HG02870 (cell line): ENCODE data around the gene SEC11C.

ENCODE experiments used
- ATAC-seq: cut with Tn5 transposase; IDR thresholded peaks from one replicate; pipeline ENCODE4 v1.9.1; 2021; ENCODE audit warnings: mild to moderate bottlenecking, moderate library complexity; ENCODE audit not compliant: unreplicated experiment

Gene SEC11C

DNA sequence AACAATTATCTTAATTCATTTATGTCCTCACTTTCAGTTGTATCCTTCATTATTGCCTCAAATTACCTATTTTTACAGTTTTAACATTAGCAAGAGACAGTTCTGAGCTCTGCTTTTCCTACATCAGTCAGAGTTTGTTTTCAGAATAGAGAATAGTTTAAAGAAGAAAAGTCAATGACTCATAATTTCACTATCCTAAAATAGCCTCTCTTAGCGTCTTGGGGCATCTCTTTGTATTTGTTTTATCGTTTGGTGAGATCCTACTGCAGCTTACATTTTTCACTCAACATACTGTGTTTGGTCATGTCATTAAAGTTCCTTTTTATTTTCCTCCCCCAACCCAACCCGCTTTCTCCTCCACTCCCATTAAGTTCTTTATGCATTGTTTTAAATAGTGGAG, 3.8 kb downstream of the SEC11C start:
- no peak for ATAC-seq

- no peak for ATAC-seq
Observed at GRCh38 chr18:59144483-59144882, 4.8 kb downstream of the SEC11C start.

DNA sequence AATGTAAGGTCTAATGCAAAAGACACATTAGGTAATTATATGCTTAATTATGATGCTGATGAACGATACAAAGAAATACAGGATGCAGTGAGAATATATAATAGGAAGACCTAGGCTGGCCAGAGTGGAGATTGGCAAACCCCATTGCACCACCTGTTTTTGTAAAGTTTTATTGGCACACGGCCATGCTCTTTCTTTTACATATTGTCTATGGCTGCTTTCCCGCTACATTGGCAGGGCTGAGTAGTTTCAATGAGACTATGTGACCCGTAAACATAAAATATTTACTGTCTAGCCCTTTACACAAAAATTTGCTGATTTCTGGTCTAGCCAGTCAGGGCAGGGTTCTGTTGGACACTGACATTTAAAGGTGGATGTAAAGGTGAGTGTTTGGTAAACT, 5.4 kb downstream of the SEC11C start:
- no peak for ATAC-seq

DNA sequence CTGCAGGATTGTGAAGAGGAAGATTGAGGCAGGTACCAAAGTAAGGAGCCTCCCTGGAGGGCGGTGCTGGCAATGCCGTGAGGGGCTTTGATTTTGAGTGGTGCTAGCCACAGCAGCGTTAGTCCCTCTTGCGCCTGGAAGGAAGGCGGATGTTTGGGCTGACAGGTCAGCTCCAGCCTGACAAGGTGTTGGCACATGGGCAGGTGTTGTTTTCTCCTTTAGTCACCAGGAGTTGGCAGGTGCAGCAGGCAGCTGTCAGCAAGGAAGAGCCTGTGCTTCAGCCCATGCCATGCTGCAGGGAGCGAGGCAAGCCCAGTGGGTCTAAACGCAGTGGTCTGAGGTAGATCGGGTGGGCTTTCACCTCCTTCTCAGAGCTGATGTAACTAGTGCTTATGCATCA, 8.5 kb downstream of the SEC11C start:
- ATAC-seq: no peak

DNA sequence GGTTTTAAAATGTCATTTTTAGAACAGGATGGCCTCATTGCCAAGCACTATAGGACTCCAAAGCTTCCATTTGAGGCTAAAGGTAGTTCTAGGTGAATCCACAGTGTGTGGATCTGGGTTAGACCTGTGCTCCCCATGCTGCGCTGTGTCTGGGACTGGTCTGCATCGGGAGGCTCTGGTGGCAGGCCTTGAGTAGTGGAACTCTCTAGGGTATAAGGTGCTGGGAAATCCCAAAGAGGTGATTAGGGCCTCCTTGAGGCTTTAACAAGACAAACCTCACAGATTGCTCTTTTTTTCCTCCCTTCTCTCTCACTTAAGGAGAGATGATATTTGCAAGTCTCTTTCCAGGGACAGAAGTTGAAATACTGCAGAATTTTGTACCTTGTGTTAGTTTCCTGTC, 9.3 kb downstream of the SEC11C start:
- ATAC-seq: no peak

- ATAC-seq: no peak
Observed at GRCh38 chr18:59149416-59149815, 9.7 kb downstream of the SEC11C start.

- no peak for ATAC-seq
Observed at GRCh38 chr18:59150236-59150635, 10.6 kb downstream of the SEC11C start.

DNA sequence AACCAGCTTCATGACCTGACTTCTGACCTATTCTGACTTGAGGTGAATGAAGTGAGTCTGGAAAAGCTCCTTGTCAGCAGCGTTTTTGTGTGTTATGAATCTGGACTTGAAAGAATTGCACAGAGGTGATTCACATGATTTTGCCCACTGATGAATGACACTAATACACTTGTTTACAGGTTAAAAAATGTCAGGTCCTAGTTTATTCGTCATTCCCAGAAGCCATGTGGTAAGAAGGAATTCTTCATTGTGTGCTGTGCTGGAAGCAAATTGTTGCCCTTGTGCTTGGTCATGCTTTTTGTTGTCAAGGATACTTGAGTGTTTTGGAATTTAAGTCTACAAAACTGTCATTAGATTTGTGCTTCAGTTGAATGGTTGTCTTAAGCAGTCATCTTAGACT, 15.5 kb downstream of the SEC11C start:
- ATAC-seq: no peak

GRCh38 chr18:59156316-59156715, 16.6 kb downstream of the SEC11C start:
- ATAC-seq: no peak

DNA sequence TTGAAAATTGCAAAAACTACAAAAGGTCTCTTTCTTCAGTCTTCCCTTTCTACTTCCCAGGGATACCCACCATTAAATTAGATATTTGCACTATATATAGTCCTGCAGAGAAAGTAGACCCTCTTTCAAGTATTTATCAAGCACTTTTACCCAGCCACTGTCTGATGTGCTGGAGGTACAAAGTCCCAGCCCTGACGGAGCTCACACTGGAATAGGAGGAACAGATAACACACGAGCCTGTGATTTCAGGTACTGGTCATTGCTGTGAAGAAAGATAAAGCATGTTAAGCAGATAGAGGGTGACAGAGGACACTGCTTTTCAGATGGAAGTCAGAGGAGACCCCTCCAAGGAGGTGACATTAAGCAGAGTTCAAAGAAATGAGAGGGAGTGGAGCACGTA, 19.6 kb downstream of the SEC11C start:
- no peak for ATAC-seq

DNA sequence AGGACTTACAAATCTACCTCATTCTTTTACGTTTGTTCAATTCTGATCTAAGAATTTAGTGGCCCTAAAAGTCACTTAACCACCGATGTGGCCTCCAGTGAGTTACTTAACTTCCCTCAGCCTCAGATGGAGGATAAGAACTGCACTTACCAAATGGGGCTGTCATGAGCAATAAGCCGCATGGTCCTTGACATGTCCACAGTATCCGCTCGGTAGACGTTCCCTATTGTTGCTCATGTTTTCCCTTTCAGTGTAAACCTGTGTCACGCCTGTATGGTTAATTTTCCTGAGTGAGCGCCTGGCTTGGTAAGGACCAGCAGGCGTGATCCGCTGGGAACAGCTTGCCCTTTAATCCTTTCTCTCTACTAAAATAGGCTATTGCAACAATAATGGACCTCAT, 20.3 kb downstream of the SEC11C start:
- ATAC-seq: no peak

DNA sequence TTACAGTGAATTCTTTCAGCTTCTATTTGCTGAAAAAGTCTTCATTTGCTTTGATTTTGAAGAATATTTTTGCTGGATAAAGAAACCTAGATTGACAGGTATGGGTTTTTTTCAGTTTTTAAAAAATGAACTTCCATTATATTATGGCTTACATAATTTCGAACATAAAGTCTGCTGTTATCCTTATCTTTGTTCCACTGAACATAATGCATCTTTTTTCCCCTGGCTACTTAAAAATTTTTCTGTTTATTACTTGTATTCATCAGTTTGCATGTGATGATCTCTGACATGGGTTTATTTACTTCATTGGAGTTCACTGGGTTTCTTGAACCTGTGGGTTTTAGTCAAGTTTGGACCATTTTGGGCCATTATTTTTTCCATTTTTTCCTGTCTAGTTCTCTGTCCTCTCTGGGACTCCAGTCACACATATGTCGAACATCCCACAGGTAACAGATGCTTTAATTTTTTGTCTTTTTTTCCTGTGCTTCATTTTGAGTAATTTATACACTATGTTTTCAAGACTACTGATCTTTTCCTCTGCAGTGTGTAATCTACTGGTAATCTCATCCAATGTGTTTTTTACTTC, 33.1 kb downstream of the SEC11C start:
- ATAC-seq: no peak

DNA sequence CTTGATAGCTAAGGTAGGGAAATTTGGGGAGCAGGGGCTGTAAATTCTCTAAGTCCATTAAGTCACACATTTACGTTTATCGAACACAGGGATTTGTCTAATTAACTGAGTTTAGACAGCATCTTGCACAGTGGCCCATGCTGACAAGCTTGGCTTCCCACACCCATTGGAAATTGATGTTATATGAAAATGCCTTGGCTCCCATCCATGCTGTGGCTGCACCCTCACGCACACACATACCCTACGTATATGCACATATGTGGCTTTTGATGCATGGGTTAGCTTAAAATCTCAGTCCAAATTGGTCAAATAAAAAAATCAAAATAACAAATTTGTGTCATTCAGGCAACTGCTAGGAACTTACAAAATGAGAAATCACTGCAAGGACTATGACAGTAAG, 37.8 kb downstream of the SEC11C start:
- no peak for ATAC-seq

- ATAC-seq: no peak
Observed at GRCh38 chr18:59180150-59180845, 40.6 kb downstream of the SEC11C start.

DNA sequence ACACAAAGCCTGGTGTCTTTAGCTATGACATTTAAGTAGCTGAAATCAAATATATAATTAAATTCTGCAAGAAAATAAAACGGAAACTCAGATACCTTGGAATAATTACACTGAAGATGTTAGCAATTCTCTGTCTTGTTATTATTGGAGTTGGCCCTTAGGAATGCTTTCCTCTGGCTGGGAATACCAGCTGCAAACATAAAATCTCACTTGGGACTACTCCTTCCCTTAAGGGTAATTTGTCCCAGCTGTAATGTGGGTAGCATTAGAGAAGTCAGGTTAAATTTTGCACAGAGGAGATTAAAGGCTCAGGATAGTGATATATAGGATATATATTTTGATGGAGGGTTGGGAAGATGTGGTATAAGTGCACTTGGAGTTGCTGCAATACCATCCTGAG, 43.0 kb downstream of the SEC11C start:
- no peak for ATAC-seq

- no peak for ATAC-seq
Observed at GRCh38 chr18:59189008-59189407, 49.3 kb downstream of the SEC11C start.

- ATAC-seq: no peak
Observed at GRCh38 chr18:59189746-59190145, 50.1 kb downstream of the SEC11C start.

DNA sequence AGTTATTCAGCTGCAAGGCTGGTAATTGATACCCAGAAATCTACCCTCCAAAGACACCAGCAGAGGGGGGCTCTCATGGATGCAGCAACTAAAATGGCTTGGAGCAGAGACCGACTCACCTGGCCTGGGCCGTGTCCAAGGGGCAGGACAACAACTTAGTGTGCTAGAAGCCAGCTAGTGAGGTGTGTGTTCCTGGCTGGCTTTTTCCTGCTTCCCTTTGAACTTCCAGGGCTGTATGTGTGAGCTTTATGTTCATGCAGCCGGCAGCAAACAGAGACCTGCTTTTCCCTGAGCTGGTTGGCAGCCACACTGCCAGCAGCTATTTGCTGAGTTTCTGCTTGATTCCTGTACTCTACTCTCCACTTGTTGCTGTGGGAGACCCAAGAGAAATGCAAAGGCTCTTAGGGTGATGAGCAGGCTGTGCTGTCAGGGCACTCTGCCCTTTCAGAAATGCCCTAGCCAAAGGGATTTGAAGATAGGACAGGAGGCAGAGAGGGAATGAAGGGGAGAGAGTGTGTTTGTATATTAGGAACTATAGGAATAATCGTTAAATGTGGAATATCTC, 56.6 kb downstream of the SEC11C start:
- no peak for ATAC-seq

GRCh38 chr18:59197636-59198035, 58.0 kb downstream of the SEC11C start:
- no peak for ATAC-seq

DNA sequence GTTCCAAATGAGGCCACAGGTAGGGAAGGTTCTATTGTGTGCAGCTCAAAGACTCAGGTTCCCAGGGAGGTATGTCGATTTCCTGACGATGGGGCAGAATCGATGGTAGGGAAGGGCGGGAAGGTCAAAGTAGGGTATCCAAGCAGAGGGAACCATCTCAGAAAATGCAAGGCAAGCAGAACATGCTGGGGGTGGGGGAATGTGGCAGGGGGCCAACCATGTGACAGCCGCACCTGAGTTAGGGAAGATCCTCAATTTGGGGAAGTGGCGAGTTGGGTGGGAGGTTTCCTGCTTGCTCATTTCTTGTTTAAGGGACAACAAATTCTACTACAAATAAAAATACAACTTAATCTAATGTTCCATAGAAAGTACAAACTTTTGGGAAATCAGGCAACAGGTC, 58.5 kb downstream of the SEC11C start:
- no peak for ATAC-seq

DNA sequence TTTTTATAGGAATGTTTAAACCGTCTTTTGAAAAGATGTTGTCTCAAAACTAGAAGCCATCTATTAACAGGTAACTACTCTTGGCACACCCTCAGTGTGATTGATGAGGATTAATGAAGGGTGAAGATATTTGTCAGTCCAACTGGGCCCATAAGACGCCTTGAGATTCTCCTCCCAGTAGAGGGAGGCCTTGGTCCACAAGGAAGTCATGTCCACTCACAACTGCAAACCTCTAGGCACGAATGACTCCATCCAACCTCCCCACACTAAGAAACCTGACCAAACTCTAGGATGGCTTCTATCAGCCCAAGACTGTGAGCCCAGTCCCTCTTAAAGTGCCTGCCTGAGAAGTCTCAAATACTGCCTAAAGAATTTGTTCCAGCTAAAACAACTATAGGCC, 61.1 kb downstream of the SEC11C start:
- ATAC-seq: no peak

GRCh38 chr18:59202258-59202820, 62.7 kb downstream of the SEC11C start:
- no peak for ATAC-seq
